COLO668 (cell line): ENCODE measurements around the gene GALNT14.

Experiments used
- DNase-seq: peaks from one replicate; lab custom pipeline; 2025; ENCODE audit not compliant: unreplicated experiment; lab: John Stamatoyannopoulos, UW

GALNT14 gene

DNA sequence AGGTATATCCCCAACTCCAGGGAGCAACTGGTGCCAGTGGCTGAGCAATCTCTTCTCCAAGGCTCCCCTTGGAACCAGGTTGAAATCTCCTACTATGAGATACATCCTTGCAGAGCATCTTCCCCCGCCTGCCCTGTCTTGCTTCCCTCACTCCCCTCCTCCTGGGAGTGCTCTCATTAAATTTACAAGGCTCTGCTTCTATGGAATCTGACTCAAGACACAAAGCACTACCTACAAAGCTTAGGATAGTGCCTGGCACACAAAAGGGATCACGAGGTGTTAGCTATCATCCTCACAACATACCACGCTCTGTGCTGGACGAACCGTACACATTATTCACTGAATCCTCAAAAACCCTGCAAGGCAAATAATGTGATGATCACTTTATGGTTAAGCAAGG, 121.6 kb downstream of the GALNT14 start:
- DNase-seq, result no peak

DNA sequence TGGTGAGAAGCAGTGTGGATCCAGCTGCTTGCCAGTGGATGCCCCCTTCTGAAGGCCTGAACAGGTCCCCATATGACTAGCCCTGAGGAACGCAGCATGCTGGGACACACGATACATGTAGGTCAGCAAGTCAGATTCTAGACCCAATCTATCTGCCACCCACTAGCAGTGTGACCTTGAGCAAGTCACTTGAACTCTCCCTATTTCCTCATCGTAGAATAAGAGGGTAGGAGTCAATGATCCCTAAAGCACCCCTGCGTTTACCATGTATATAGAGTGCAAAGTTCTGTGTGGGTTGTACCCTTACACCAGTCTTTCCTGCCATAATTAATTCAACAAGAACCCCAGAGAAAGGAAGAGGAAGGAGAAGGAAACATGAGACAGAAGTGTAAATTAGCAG, 123.7 kb downstream of the GALNT14 start:
- DNase-seq, result no peak

DNA sequence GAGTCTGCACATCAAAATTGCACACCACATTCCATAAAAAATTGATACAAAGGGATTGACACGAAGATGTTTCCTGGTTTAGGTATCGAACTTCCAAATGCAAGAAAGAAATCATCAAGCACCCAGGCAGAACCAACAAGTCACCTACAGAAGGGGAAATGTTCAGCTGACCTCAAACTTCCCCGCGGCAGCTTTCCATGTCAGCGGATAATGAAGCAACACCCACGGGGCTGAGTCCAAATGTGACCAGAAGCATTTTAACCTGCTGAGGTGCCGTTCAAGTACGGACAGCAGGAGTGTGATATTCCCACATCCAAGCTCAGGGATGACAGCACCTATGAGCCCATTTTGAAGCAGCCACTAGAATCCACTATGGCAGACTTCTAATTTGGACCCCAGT, 124.9 kb downstream of the GALNT14 start:
- no peak for DNase-seq

DNA sequence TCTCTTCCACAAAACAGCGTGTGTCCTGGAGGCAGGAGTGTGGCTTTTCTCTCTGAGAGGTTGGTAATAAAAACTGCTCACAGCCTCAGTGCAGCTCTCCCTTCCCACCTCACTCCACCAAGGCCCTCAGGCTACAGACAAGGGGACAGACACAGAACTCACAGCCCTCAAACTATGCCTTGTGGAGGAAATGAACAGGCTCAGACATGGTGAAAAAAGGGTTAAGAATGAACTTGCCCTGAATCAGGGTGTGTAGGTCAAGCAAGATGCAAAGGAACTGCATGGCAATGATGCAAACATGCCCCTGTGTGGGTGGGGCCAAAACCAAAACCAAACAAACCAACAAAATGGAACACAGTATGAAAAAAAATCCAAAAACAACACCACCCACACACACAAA, 125.8 kb downstream of the GALNT14 start:
- no peak for DNase-seq

DNA sequence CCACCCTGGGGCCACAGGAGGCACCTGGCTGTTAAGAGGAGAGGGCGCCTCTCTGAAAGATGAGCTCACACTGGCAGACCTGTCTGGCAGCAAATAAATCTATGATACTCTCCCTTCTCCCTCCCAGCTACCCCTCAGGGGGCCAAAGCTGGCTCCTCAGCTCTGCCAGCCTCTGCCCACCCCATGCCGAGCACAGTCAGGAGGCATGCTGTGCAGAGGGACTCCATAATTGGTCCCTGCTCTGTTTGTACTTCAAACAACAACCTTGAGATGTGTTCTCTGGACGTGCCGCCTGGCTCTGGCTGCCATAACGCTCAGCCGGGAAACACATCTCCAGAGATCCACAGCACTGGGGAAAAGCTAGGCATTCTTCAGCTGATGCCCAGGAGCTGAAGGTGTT, 126.7 kb downstream of the GALNT14 start:
- DNase-seq, result no peak

DNA sequence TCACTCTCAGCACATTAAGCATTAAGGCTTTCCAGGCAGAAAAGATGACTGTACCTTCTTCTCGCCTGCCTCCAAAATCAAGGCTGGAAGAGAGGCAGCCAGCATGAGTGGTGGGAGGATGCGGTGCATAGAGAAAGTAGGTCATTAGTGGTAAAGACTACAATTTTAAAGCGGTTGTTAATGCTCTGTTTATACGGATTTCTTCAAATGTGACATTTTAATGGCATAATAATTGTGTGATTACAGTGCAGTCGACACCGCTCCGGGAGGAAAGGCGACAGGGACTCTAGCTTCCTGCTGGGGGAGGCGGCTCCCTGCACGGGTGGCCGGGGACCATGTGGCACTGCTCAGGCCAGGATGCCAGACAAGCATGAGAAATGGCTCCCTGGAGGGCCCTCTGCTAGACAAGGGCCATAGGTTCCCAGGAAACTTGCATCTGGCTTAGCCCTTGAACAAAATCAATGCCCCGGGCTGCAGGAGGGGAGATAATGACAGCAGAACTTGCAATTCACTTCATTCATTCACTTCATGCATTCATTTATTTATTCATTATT, 129.6 kb downstream of the GALNT14 start:
- no peak for DNase-seq

DNA sequence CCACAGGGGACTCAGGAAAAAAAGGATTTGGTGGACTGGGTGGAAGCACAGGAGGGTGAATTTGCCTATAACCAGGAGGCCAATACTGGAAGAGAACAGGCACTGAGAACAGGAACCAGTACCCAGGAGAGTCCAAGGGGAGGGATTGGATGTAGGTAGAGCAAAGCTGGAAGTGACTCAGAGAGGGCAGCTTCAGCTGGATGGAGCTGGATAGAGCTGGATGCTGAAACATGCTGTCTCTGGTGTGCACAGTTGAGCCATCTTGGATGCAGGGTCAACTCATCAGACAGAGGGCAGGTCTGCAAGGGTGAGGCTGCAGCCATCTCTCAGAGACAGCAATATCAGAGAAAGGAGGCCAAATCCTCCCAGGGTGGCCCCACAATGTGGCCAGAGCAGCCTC, 134.0 kb downstream of the GALNT14 start:
- no peak for DNase-seq

DNA sequence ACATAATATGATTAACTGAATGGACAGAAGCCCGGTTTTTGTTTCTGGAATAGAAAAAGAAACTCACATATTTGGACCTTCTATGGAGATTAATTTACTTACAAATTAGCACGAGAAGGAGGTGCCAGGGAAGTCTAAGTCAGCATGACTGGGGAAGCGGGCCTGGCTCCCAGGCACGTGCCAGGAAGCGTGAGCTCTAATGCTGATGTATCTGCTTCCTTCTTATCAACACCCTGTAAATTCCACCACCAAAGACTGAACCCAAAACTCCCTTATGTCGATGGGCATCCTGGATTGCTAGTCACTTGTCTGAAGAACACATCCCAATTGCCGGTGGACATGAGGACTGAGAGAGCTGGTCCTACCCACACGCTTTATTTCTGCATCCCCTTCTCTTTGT, 134.5 kb downstream of the GALNT14 start:
- no peak for DNase-seq

DNA sequence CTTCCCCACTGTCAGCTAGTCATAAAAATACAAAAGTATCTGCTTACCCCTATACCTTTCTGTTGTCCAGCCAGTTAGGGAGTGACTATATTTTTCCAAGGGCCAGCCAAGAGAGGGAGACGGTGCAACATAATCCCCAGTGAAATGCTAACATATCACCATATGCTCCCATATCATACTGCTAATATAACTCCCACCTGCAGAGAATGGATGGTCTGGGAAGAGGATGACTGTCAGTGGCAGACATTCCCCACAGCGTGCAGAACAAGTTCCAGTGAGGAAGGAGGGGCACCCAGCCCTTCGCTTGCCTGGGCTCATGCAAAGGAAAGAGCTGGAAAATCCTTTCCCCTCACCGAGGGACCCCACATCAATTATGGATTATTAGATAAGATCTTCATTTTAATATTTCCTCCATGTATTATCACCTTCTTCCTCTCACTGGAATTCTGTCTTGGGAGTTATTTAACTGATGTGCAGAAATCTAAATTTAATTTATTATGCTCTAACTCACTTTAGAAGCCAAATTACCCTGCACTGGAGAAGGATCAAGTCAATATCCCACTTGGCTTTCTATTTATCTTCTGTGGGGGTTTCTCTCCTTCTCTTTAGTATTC, 135.6 kb downstream of the GALNT14 start:
- DNase-seq, result no peak

DNA sequence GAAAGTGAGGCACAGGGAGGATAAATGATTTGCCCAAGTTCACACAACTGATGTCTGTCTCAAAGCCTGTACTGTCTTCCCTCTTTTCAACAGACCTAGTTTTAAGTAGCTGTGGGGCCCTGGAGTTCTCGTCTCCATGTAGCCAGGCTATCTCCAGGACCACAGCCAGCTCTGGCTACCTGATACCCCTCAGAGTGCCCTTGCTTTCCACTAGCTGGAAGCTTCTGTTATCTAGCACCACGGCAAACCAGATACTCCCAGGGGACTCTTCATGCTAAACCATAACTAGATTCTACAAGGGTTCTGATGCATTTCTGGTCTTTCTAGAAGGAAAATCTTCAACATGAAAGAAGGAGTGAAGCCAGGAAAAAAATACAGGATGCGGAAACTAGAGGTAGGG, 137.3 kb downstream of the GALNT14 start:
- no peak for DNase-seq

DNA sequence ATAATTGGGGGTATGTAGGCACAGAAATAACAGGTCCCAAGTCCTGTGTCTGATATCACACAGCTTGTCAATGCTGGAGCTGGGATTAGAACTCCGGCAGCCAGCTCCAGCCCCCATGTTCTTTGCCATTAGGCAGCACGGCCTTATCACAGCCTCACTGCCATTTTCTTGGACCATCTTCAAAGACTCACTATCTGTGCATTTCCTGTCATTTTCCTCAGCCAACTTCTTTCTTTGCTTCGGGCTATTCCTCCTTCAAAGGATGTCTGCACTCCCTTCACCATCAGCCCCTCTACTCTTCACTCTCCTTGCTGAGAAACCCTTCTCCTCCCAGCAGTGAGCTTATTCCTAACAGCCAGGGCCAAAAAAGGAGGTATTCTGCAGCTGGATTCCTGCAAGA, 139.6 kb downstream of the GALNT14 start:
- no peak for DNase-seq

DNA sequence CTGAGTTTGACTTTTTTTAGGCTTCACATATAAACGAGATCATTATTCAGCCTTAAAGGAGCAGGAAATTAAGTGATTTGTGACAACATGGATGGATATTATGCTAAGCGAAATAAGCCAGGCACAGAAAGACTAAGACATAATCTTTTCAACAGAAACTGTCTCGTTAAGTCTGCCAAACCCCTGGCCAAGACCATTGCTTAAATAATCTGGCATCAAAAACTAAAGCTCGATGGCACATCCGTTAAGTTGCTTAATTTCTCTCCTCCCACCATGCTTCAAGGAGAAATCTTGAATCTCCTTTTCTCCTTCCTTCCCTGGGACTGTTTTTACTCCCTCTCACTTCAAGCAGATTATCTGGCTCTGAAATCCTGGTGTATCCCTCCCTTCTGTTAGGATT, 140.3 kb downstream of the GALNT14 start:
- no peak for DNase-seq

DNA sequence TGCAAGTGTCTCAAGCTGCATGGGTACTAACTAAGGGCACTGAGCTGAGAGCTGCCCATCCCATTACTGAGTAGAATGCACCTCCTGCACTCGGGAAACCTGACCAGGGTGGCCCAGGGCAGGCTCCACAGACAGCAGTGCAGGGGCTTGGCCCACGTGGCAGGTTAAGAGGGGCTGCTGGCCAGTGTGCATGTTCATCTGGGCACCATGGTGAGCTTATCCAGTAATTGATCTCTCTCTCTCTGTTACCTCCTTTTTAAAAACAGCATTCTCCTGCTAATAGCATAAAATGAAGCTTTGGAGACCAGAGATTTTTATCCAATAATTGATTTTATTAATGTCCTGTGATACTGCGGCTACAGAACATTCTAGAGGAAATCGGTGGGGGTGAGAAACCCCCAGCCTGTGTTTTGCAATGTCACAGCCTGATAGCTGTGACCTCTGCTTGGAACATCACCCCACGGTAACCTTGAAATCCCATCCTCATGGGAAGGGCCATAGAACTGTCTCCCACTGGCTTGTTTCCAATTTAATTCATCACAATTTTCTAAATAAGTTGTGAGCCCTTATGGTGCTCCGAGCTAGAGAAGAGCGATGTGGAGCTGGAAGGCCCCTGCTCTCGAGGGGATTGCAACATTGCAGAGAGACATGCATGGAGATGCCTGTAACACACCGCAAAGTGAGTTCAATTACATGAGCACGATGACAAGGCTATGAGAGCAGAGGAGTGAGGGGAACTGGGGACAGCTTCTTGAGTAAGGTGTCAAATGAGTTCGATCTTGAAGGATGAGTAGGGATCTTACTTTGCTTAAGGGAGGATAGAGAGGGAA, 143.8 kb downstream of the GALNT14 start:
- DNase-seq, result no peak

DNA sequence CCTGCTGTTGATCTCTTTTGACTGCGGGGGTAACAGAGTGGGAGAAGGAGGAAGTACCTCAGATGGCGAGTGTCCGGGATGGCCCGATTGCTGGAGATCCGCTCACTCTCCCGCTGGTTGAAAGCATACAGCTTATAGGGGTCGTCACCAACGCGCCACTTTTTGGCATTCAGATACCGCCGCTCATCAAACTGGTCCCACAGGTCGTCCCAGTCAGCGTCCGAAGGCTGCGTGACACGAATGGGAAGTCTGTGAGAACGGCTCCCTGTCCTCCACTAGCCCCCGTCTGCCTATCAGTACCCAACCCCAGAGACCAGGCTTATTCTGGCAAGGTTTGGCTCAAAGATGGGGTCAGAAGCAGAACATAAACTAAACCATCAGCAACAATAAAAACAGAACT, 145.5 kb downstream of the GALNT14 start:
- no peak for DNase-seq

DNA sequence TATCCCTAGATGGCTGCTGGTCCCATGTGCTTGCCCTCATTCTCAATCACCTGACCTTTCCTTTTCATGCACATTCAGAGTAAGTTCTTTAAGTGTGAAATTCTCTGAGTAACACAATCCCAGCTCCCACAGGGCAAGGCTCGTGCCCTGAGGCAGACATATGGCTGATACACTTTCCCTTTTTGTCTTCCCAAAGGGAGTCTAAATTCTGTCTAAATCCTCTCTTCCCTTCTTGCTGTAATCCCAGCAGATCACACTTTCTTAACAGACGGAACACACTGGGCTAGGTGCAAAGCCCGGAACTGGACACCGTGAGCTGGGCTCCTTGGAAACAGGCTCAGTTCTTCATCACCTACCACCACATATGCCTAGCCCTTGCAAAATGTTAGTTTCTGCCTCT, 147.6 kb downstream of the GALNT14 start:
- DNase-seq, result no peak

DNA sequence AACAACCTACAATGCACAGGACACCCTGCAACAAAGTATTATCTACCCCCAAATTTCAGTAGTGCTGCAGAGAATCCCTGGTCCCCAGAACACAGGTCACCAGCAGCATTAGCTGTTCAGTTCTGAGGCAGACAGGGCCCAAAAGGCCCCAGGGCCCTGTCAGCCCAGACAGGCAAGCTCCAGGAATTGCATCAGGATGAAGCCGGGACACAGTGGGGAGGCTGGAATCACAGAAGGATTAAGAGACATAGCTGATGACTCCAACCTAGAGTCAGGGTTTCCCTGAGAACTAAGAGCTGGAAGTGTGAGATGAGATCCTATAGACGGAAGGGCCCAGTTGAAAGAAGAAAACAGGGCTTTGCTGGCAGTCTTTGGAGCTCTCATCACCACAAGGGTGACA, 148.1 kb downstream of the GALNT14 start:
- DNase-seq, result no peak

DNA sequence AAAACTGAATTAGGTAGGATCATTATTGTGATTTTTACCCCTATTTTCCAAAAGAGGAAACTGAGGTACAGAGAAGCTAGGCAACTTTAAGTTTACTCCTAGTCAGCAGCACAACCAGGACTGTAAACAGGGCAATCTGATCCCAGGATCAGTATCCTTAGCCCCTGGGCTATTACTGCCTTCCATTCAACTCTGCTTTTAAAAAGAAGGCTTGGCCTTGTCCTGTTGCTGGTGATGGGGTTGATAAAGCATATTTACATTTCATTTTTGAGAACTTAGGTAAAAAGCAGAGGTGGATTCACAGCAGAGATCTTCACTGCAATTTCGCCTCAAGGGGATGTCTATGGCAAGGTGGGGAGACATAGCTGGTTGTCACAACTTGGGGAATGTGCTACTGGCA, 148.5 kb downstream of the GALNT14 start:
- DNase-seq, result no peak

DNA sequence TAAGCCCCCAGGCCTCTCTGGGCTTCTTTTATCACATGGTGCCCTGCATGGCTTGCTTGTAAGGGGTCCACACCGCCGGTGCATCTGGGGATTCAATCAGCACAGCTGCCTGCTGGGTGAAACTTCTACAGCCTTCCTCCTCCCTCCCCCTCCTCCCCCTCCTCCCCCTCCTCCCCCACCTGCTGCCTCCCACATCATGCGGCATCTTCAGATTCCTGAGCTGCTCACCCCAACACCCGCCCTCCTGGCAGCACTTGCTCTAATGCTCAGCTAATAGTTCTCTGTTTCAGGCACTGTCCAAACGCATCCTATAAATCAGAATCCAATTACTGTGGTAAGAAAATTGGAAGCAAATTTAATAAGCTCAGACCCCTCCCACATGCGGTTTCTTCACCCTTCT, 150.7 kb downstream of the GALNT14 start:
- DNase-seq, result no peak

DNA sequence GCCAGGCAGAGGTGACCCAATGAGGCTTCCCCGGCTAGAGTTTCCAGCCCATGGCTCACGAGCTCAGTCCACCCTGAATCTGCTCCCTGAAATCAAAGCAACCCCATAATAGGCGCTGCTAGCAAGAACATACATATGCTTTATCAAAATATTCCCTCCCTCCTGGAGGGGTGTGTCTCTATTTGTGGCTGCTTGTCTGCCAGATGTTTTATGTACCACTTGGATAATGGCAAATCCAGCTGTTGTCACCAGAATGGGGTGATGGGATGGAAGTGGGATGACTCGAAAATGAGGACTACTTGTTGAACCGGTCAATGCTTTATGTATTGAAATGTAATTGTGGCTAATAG, 152.0 kb downstream of the GALNT14 start:
- DNase-seq, result no peak

DNA sequence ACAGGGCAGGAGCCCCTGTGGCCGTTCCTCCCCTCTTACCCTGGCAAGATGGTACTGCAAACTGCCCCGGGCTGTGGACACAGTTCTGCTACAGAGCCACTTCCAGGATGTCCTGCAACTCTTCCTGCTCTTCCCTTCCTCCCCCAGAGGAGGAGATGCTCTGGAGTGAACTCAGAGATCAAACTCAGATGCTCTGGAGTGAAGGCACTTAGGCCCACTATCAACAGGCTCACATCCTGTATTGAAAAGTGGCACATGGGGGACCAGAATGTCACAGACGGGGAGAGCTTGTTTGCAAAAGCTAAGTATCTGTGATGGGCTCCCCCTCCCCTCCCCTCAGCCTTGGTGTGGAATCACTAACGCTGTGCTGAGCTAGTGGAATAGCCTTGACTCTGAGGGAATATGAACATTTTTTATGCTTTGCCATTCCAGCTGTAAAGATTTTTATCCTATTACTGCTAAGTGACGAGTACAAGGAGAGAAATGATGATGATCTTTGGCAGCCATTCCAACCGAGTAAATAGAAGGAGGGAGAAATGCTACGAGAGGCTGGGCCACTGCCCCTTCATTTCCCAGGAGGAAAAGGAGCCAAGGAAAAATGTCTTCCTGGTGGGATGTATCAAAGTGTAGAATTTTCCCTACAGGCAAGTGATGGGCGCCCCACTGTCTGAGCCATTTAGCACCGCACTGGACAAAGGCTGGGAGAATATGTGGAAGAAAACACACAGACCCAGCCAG, 152.6 kb downstream of the GALNT14 start:
- DNase-seq, result no peak

DNA sequence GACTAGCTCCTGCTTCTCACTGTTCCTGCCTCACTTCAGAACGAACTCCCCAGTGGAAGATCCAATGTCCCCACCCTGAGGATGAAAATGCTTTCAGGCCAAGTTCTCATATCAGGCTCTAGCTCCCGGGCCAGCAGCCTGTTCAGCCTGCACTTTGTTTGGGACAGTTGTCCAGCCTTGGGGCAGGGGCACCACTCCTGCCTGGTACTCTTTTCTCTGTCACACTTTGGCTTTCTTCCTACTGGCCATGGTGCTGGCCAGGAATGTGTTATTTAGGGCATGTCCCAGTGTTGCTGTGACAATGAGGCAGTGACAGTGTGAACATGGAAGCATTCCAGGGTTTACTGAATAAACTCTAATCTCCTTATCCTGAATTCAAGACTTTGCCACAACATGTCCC, 154.1 kb downstream of the GALNT14 start:
- no peak for DNase-seq

DNA sequence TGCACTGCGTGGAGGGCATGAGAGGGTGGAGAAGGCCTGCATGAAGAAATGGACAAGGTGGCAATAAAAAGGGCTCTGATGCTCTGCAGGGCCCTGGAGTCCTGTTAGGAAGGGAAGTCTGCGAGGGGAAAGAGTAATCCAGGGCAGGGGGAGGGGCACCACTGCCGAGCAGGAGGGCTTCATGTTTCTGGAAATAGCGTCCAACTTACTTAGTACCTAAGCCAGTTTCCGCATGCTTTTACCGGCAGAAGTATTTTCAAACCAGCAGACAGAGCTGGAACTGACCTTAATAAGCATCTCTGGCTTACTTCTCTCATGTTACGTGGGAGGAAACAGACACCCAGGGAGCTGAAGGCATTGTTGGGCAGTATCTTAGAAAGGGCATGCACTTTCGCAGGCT, 156.7 kb downstream of the GALNT14 start:
- DNase-seq, result no peak
